ENCODE measurements around the gene BANK1. TPM values are rescaled to one million over a fixed set of nuclear protein-coding genes. Genes with fewer than 3 reads are reported as not detected.

BANK1 gene
- total RNA-seq, 1 experiment from 2014 or later: 3.3 TPM

DNA sequence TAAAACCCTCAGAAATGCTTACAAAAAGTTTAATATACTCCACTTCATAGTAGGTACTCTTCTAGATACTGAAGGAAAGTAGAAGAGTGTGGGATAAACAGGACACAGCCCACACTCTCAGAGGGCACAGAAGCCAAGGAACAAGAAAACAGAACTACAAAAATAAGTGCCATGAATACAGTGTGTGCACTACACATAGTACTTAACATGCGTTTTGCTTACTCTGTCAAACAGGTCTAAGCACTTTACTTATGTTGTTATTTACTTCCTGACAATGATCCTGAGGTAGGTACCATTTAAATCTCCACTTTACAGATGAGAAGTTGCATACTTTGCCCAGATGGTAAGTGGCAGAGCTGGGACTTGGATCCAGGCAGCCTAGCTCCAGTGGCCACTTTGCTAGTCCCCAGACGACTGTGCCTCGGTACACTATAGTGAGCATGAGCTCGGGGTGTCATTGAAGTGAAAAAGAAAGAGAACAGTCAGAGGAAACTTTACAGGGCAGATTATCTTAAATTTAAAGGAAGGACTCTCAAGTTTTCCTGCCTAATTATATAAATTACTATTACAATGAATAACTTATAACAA lies 120.3 kb downstream of the BANK1 start:
- ATAC-seq: no peak
- Histone ChIP-seq H3K9me3 (ENCODE audit: control insufficient read depth, insufficient read depth, low read depth, low read length) (no peaks in the 10 kb centered on the region), H3K4me3 (ENCODE audit: low read depth in 2 of 2, low read length in 2 of 2) (no peak overlapping the region), H3K27me3 (ENCODE audit: control insufficient read depth, insufficient read depth, low read length) (no peaks in the 10 kb centered on the region), H3K4me1 (ENCODE audit: control insufficient read depth, insufficient read depth, low read length) (no peaks in the 10 kb centered on the region), H3K36me3 (ENCODE audit: control insufficient read depth, insufficient read depth, low read length) (no peaks in the 10 kb centered on the region), H3K27ac (ENCODE audit: low read length) (no peak overlapping the region)
- BruUV-seq (replicated peaks): no TSS peak
- in situ Hi-C loops (cut with HindIII; ENCODE audit: low pct_unique_long_range_greater_than_20kb, low sequenced_read_pairs): no loop called here
- ChIA-PET POLR2A (no interaction called here), CTCF (no interaction called here)
- no peak for TF ChIP-seq TCF7L2 (IDR thresholded peaks at IDR 0.05; ENCODE audit: low read depth, low read length)
- TF ChIP-seq SIN3A (IDR thresholded peaks at IDR 0.05; ENCODE audit: borderline replicate concordance, insufficient read depth, low read depth, low read length): no peak
- TF ChIP-seq POLR2AphosphoS5 (IDR thresholded peaks at IDR 0.05; ENCODE audit: low read depth, low read length): no peak
- DNase-seq (ENCODE audit: low read depth, low spot score): no peak
- intact Hi-C loops (cut with micrococcal nuclease; ENCODE audit: unreplicated experiment): no loop called here

GRCh38 chr4:101911616-101912015 lies 121.1 kb downstream of the BANK1 start:
- in situ Hi-C loops (cut with HindIII; ENCODE audit: low pct_unique_long_range_greater_than_20kb, low sequenced_read_pairs) (no loop called here), intact Hi-C loops (cut with micrococcal nuclease; ENCODE audit: unreplicated experiment) (no loop called here)
- Histone ChIP-seq H3K27ac (ENCODE audit: low read length) (no peak overlapping the region), H3K27me3 (ENCODE audit: control insufficient read depth, insufficient read depth, low read length) (no peaks in the 10 kb centered on the region), H3K36me3 (ENCODE audit: control insufficient read depth, insufficient read depth, low read length) (no peaks in the 10 kb centered on the region), H3K4me3 (ENCODE audit: low read depth in 2 of 2, low read length in 2 of 2) (no peak overlapping the region), H3K9me3 (ENCODE audit: control insufficient read depth, insufficient read depth, low read depth, low read length) (no peaks in the 10 kb centered on the region), H3K4me1 (ENCODE audit: control insufficient read depth, insufficient read depth, low read length) (no peaks in the 10 kb centered on the region)
- no peak for DNase-seq (ENCODE audit: low read depth, low spot score)
- POLR2A ChIA-PET: no interaction called here
- BruUV-seq (replicated peaks): no TSS peak
- no peak for ATAC-seq
- CTCF ChIA-PET: no interaction called here
- TF ChIP-seq, protein P1, sequence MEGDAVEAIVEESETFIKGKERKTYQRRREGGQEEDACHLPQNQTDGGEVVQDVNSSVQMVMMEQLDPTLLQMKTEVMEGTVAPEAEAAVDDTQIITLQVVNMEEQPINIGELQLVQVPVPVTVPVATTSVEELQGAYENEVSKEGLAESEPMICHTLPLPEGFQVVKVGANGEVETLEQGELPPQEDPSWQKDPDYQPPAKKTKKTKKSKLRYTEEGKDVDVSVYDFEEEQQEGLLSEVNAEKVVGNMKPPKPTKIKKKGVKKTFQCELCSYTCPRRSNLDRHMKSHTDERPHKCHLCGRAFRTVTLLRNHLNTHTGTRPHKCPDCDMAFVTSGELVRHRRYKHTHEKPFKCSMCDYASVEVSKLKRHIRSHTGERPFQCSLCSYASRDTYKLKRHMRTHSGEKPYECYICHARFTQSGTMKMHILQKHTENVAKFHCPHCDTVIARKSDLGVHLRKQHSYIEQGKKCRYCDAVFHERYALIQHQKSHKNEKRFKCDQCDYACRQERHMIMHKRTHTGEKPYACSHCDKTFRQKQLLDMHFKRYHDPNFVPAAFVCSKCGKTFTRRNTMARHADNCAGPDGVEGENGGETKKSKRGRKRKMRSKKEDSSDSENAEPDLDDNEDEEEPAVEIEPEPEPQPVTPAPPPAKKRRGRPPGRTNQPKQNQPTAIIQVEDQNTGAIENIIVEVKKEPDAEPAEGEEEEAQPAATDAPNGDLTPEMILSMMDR (IDR thresholded peaks at IDR 0.05): no peak
- TF ChIP-seq SIN3A (IDR thresholded peaks at IDR 0.05; ENCODE audit: borderline replicate concordance, insufficient read depth, low read depth, low read length) (no peak), TCF7L2 (IDR thresholded peaks at IDR 0.05; ENCODE audit: low read depth, low read length) (no peak), REST (IDR thresholded peaks at IDR 0.05; ENCODE audit: insufficient read depth in 1 of 2, low read depth in 2 of 2, low read length in 1 of 2) (no peak), POLR2AphosphoS5 (IDR thresholded peaks at IDR 0.05; ENCODE audit: low read depth, low read length) (no peak)

GRCh38 chr4:101914761-101915160 lies 124.2 kb downstream of the BANK1 start:
- no TSS peak for BruUV-seq (replicated peaks)
- Histone ChIP-seq H3K4me3 (ENCODE audit: low read depth in 2 of 2, low read length in 2 of 2) (no peak overlapping the region), H3K4me1 (ENCODE audit: control insufficient read depth, insufficient read depth, low read length) (no peaks in the 10 kb centered on the region), H3K27ac (ENCODE audit: low read length) (no peak overlapping the region), H3K36me3 (ENCODE audit: control insufficient read depth, insufficient read depth, low read length) (no peaks in the 10 kb centered on the region), H3K9me3 (ENCODE audit: control insufficient read depth, insufficient read depth, low read depth, low read length) (no peaks in the 10 kb centered on the region), H3K27me3 (ENCODE audit: control insufficient read depth, insufficient read depth, low read length) (no peaks in the 10 kb centered on the region)
- no peak for ATAC-seq
- intact Hi-C loops (cut with micrococcal nuclease; ENCODE audit: unreplicated experiment) (no loop called here), in situ Hi-C loops (cut with HindIII; ENCODE audit: low pct_unique_long_range_greater_than_20kb, low sequenced_read_pairs) (no loop called here)
- TF ChIP-seq, protein P1 (IDR thresholded peaks at IDR 0.05): no peak
- no peak for DNase-seq (ENCODE audit: low read depth, low spot score)
- ChIA-PET CTCF (no interaction called here), POLR2A (no interaction called here)

All from Panc1 (cell line).